GM23338 (cell line): ENCODE data around the gene C3orf80. TPM values are rescaled to one million over a fixed set of nuclear protein-coding genes. Genes with fewer than 3 reads are reported as not detected.
A peak's percentile ranks its signal among the peaks of the same experiment; 100 is the strongest.
"Not testable (repeated sequence)": the region's sequence is repeated elsewhere in the genome, so short reads cannot be mapped to it uniquely, and the experiment has no call there.

Experiments used
- ATAC-seq: fragments of 200-7000 bp; cut with Tn5 transposase; 3 replicates; pipeline ENCODE4 v1.9.1; 2020
- DNase-seq: peaks from one replicate; pipeline ENCODE4 v3.0.0-alpha.2; 2015; ENCODE audit warnings: low spot score
- H2AFZ ChIP-seq: fragments of 200-600 bp; sonication (generic); 2 replicates; pipeline ENCODE4 v1.8.0; 2016; ENCODE audit warnings: antibody characterized with exemption, mild to moderate bottlenecking, moderate library complexity
- H3F3A ChIP-seq: fragments of 200-600 bp; sonication (generic); replicated peaks from 2 replicates; pipeline ENCODE4 v1.8.0; 2017; ENCODE audit warnings: antibody characterized with exemption, mixed run types, low read depth
- H3K27ac ChIP-seq: fragments of 200-600 bp; sonication (generic); 2 replicates; pipeline ENCODE4 v1.6.1; 2016; ENCODE audit warnings: low read depth
- H3K27me3 ChIP-seq: fragments of 200-600 bp; sonication (generic); 2 replicates; pipeline ENCODE4 v1.8.0; 2016; ENCODE audit warnings: mild to moderate bottlenecking, mixed run types, moderate library complexity; ENCODE audit not compliant: insufficient read depth
- H3K36me3 ChIP-seq: fragments of 200-600 bp; sonication (generic); 2 replicates; pipeline ENCODE4 v1.8.0; 2016; ENCODE audit warnings: mild to moderate bottlenecking; ENCODE audit not compliant: insufficient read depth
- H3K4me1 ChIP-seq: fragments of 200-600 bp; sonication (generic); 2 replicates; pipeline ENCODE4 v1.8.0; 2016; ENCODE audit warnings: mild to moderate bottlenecking, moderate library complexity; ENCODE audit not compliant: insufficient read depth
- H3K4me2 ChIP-seq: fragments of 200-600 bp; sonication (generic); 2 replicates; pipeline ENCODE4 v1.7.1; 2017; ENCODE audit warnings: mixed run types
- H3K4me3 ChIP-seq: fragments of 200-600 bp; sonication (generic); 2 replicates; pipeline ENCODE4 v1.6.1; 2016; ENCODE audit warnings: mixed run types
- H3K79me2 ChIP-seq: fragments of 200-600 bp; sonication (generic); replicated peaks from 2 replicates; pipeline ENCODE4 v1.8.0; 2017; ENCODE audit warnings: mild to moderate bottlenecking; ENCODE audit not compliant: insufficient read depth
- H3K9me2 ChIP-seq: fragments of 200-600 bp; sonication (generic); 2 replicates; pipeline ENCODE4 v1.8.0; 2017; ENCODE audit not compliant: insufficient read depth
- H4K20me1 ChIP-seq: fragments of 200-600 bp; sonication (generic); replicated peaks from 2 replicates; pipeline ENCODE4 v1.8.0; 2017; ENCODE audit warnings: mild to moderate bottlenecking; ENCODE audit not compliant: insufficient read depth
- H3K27ac Mint-ChIP-seq: 2 replicates; pipeline ENCODE4 v1.8.0; 2020; ENCODE audit warnings: inconsistent platforms, mild to moderate bottlenecking, moderate library complexity, mixed read lengths
- H3K27me3 Mint-ChIP-seq: 3 replicates; pipeline ENCODE4 v1.8.0; 2022; ENCODE audit warnings: low read depth, mild to moderate bottlenecking, moderate library complexity, mixed read lengths, inconsistent platforms; ENCODE audit not compliant: insufficient read depth, poor library complexity
- H3K36me3 Mint-ChIP-seq: 3 replicates; pipeline ENCODE4 v1.8.0; 2021; ENCODE audit warnings: low read depth, mild to moderate bottlenecking, inconsistent platforms, moderate library complexity, mixed read lengths
- H3K4me1 Mint-ChIP-seq: 3 replicates; pipeline ENCODE4 v1.8.0; 2020; ENCODE audit warnings: mild to moderate bottlenecking, inconsistent platforms, mixed read lengths
- H3K4me3 Mint-ChIP-seq: 3 replicates; pipeline ENCODE4 v1.8.0; 2021; ENCODE audit warnings: moderate library complexity, mild to moderate bottlenecking, inconsistent platforms, mixed read lengths
- H3K9me3 Mint-ChIP-seq: 3 replicates; pipeline ENCODE4 v1.8.0; 2020; ENCODE audit warnings: moderate library complexity, mild to moderate bottlenecking, inconsistent platforms, mixed read lengths
- CREB1 ChIP-seq: fragments of 250-450 bp; sonication (Bioruptor Pico); IDR thresholded peaks from 2 replicates; pipeline ENCODE4 v1.5.0; 2020; ENCODE audit warnings: low read depth, mild to moderate bottlenecking, moderate library complexity
- CTCF ChIP-seq, 2 experiments: fragments of 200-600 bp in 1 of 2; sonication (generic) in 1 of 2; conservative IDR thresholded peaks; 2 replicates each; pipeline versions ENCODE4 v1.5.1 to v1.6.1; 2016 to 2017; ENCODE audit warnings: antibody characterized with exemption in 2 of 2, low read depth in 2 of 2, mild to moderate bottlenecking in 2 of 2, moderate library complexity in 1 of 2
- ETS1 ChIP-seq: IDR thresholded peaks from 2 replicates; pipeline ENCODE4 v1.6.1; 2016; ENCODE audit warnings: antibody characterized with exemption
- EZH2 ChIP-seq: fragments of 200-600 bp; sonication (generic); IDR thresholded peaks from one replicate; pipeline ENCODE4 v1.8.0; 2017; ENCODE audit warnings: antibody characterized with exemption, mild to moderate bottlenecking, low read depth; ENCODE audit not compliant: unreplicated experiment
- JUNB ChIP-seq: IDR thresholded peaks from one replicate; pipeline ENCODE4 v1.6.1; 2016; ENCODE audit warnings: antibody characterized with exemption; ENCODE audit not compliant: unreplicated experiment
- NANOG ChIP-seq: IDR thresholded peaks from 2 replicates; pipeline ENCODE4 v1.6.1; 2016; ENCODE audit warnings: antibody characterized with exemption, borderline replicate concordance
- POLR2AphosphoS5 ChIP-seq: IDR thresholded peaks from 2 replicates; pipeline ENCODE4 v1.6.1; 2016; ENCODE audit warnings: antibody characterized with exemption, low read depth
- STAT1 ChIP-seq: IDR thresholded peaks from one replicate; pipeline ENCODE4 v1.6.1; 2016; ENCODE audit warnings: antibody characterized with exemption; ENCODE audit not compliant: unreplicated experiment
- ZNF114 ChIP-seq: fragments of 250-450 bp; sonication (Bioruptor Pico); IDR thresholded peaks from 2 replicates; pipeline ENCODE4 v1.5.0; 2020; ENCODE audit warnings: mild to moderate bottlenecking, moderate library complexity
- ZNF331 ChIP-seq: fragments of 250-450 bp; sonication (Bioruptor Pico); IDR thresholded peaks from 2 replicates; pipeline ENCODE4 v1.5.0; 2020; ENCODE audit warnings: low read depth, mild to moderate bottlenecking, moderate library complexity
- long read RNA-seq: library from polyadenylated mRNA; unstranded; transcript quantifications from one replicate; pipeline ENCODE4 v2.0.0, GENCODE V29; 2020; ENCODE audit not compliant: unreplicated experiment
- polyA plus RNA-seq: library from polyadenylated mRNA; unstranded; fragments of >200 nt; fragmentation: Nextera tagmentation; extraction: Ambion mirVana; gene quantifications from 2 replicates; pipeline ENCODE4 v1.2.1, GENCODE V29; 2016
- total RNA-seq: library from RNA; depleted of rRNA; stranded (reverse); fragments of >200 nt; shearing (Covaris generic); gene quantifications from 2 replicates; pipeline ENCODE4 v1.2.3, GENCODE V29; 2014; rRNA removed

The C3orf80 gene
- total RNA-seq (1.0 and 3.0 TPM in 2 replicates), polyA plus RNA-seq (0.40 and 0.57 TPM in 2 replicates)
- long read RNA-seq, partial matches to known transcripts, result 0 of 1 reads
- long read RNA-seq, other reads (novel, unspliced or antisense), result 0 of 1 reads

- H3F3A ChIP-seq, result 0 out of 2 replicates have a peak, but pooled peaks cover 3% of the 10 kb centered on the region
- peak within 1 kb of the TSS; percentile 83 for H3K4me3 Mint-ChIP-seq
- no peaks in the 10 kb centered on the region for H3K9me2 ChIP-seq
- peaks cover 6% of the 10 kb centered on the region; the same call in 2 of the 3 replicates for H3K4me1 Mint-ChIP-seq
- H3K36me3 Mint-ChIP-seq, result no peaks in the 10 kb centered on the region; the same call in 2 of the 3 replicates
- ATAC-seq (peak; percentile 80), DNase-seq (peak; percentile 91)
- peaks cover 69% of the 10 kb centered on the region for H3K27me3 ChIP-seq
- H3K4me1 ChIP-seq, result peaks cover 5% of the 10 kb centered on the region; the same call in 1 of the 2 replicates
- peak within 1 kb of the TSS; percentile 91 for H3K4me2 ChIP-seq
- H2AFZ ChIP-seq, result peak within 1 kb of the TSS; percentile 98
- peaks cover 36% of the 10 kb centered on the region for H3K27me3 Mint-ChIP-seq
- H3K4me3 ChIP-seq, result peak within 1 kb of the TSS; percentile 74
- H3K9me3 Mint-ChIP-seq, result no peaks in the 10 kb centered on the region
- TF ChIP-seq EZH2 (no peak), STAT1 (no peak), POLR2AphosphoS5 (0 out of 2 replicates have a peak, but pooled peaks have one; percentile 18), CTCF (conservative IDR thresholded peaks at IDR 0.05; ENCODE audit: low read depth in 2 of 2) (peak in 1 of 2 experiments; percentile 38; a peak in 2 of 4 replicates), CREB1 (CRISPR knock-in tag) (peak; percentile 19; the same call in 1 of the 2 replicates)
- no peak within 1 kb of the TSS for H3K27ac Mint-ChIP-seq
- H4K20me1 ChIP-seq, result no peaks in the 10 kb centered on the region
- no peaks in the 10 kb centered on the region for H3K36me3 ChIP-seq
- no peak within 1 kb of the TSS for H3K27ac ChIP-seq
- no peaks in the 10 kb centered on the region for H3K79me2 ChIP-seq
Observed at GRCh38 chr3:160225176-160226025, at the start of gene C3orf80. C3orf80 (plus strand) TSS chr3:160225422; CDS start chr3:160225636, 214 bp downstream.

- Mint-ChIP-seq H3K9me3 (peaks cover 14% of the 10 kb centered on the region), H3K27ac (no peak overlapping the region), H3K36me3 (peaks cover 6% of the 10 kb centered on the region; the same call in 2 of the 3 replicates), H3K4me3 (no peak overlapping the region), H3K4me1 (peaks cover 9% of the 10 kb centered on the region; the same call in 2 of the 3 replicates), H3K27me3 (no peaks in the 10 kb centered on the region)
- Histone ChIP-seq H3K9me2 (no peaks in the 10 kb centered on the region), H2AFZ (no peak overlapping the region), H3K4me2 (no peak overlapping the region), H3K36me3 (no peaks in the 10 kb centered on the region), H4K20me1 (no peaks in the 10 kb centered on the region), H3K79me2 (no peaks in the 10 kb centered on the region), H3K27ac (no peak overlapping the region), H3F3A (no peaks in the 10 kb centered on the region), H3K27me3 (no peaks in the 10 kb centered on the region), H3K4me1 (no peaks in the 10 kb centered on the region), H3K4me3 (no peak overlapping the region)
- DNase-seq (no peak), ATAC-seq (no peak)
- TF ChIP-seq ZNF114 (CRISPR knock-in tag) (no peak), JUNB (no peak), ETS1 (no peak), STAT1 (no peak), EZH2 (no peak), ZNF331 (no peak), NANOG (no peak), POLR2AphosphoS5 (no peak)
Observed at GRCh38 chr3:160176923-160177322, 48.3 kb upstream of the C3orf80 start.

GRCh38 chr3:160178661-160179060 is 46.6 kb upstream of the C3orf80 start:
- H3K36me3 Mint-ChIP-seq, H3K27ac Mint-ChIP-seq, H3K4me1 Mint-ChIP-seq, H3K4me1 ChIP-seq, H3F3A ChIP-seq, H3K27ac ChIP-seq, H2AFZ ChIP-seq, H3K4me2 ChIP-seq, H3K27me3 Mint-ChIP-seq, H3K4me3 ChIP-seq, DNase-seq, H3K36me3 ChIP-seq, H4K20me1 ChIP-seq, H3K9me2 ChIP-seq, H3K79me2 ChIP-seq, H3K27me3 ChIP-seq, H3K4me3 Mint-ChIP-seq, ATAC-seq: not testable (repeated sequence)
- peaks cover 14% of the 10 kb centered on the region for H3K9me3 Mint-ChIP-seq

- H3K9me2 ChIP-seq, H3K4me3 Mint-ChIP-seq, H3K36me3 ChIP-seq, H3K4me1 ChIP-seq, H3K4me1 Mint-ChIP-seq, H3K27ac Mint-ChIP-seq, H4K20me1 ChIP-seq, DNase-seq, H3K36me3 Mint-ChIP-seq, ATAC-seq, H3K4me2 ChIP-seq, H3K79me2 ChIP-seq, H3K27me3 ChIP-seq, H3F3A ChIP-seq, H3K4me3 ChIP-seq, H3K27ac ChIP-seq, H2AFZ ChIP-seq, H3K27me3 Mint-ChIP-seq: not testable (repeated sequence)
- peaks cover 14% of the 10 kb centered on the region for H3K9me3 Mint-ChIP-seq
Observed at GRCh38 chr3:160179403-160179802, 45.8 kb upstream of the C3orf80 start.
